RWPE2 (cell line): ENCODE measurements around the gene WDR72.

ENCODE experiments used
- ATAC-seq: fragments of 200-7000 bp; cut with Tn5 transposase; 3 replicates; pipeline ENCODE4 v1.9.1; 2021; ENCODE audit warnings: low read depth
- DNase-seq: peaks from one replicate; pipeline ENCODE4 v3.0.0-alpha.2; 2020; ENCODE audit warnings: low spot score
- H3K27ac ChIP-seq: fragments of 450-650 bp; 2 replicates; pipeline ENCODE4 v1.5.1; 2017; ENCODE audit warnings: mild to moderate bottlenecking; ENCODE audit not compliant: poor library complexity, severe bottlenecking
- H3K27me3 ChIP-seq: fragments of 250-450 bp; sonication (Bioruptor Pico); 2 replicates; pipeline ENCODE4 v1.5.1; 2021; ENCODE audit warnings: mild to moderate bottlenecking, moderate library complexity; ENCODE audit not compliant: insufficient read depth, poor library complexity, severe bottlenecking
- H3K36me3 ChIP-seq: fragments of 250-450 bp; sonication (Bioruptor Pico); 2 replicates; pipeline ENCODE4 v1.5.1; 2020; ENCODE audit warnings: low read depth, mild to moderate bottlenecking, moderate library complexity
- H3K4me1 ChIP-seq: fragments of 250-450 bp; sonication (Bioruptor Pico); 2 replicates; pipeline ENCODE4 v1.5.1; 2021; ENCODE audit warnings: mild to moderate bottlenecking, moderate library complexity; ENCODE audit not compliant: insufficient read depth, poor library complexity, severe bottlenecking
- H3K4me3 ChIP-seq: fragments of 250-450 bp; sonication (Bioruptor Pico); 2 replicates; pipeline ENCODE4 v1.5.1; 2021; ENCODE audit warnings: mild to moderate bottlenecking, moderate library complexity; ENCODE audit not compliant: severe bottlenecking
- H3K9me3 ChIP-seq: fragments of 250-450 bp; sonication (Bioruptor Pico); 2 replicates; pipeline ENCODE4 v1.5.1; 2021; ENCODE audit warnings: mild to moderate bottlenecking, moderate library complexity; ENCODE audit not compliant: severe bottlenecking
- TF ChIP-seq, protein P1 (sequence below): fragments of 450-650 bp; IDR thresholded peaks from one replicate; pipeline ENCODE4 v1.5.1; 2017; ENCODE audit warnings: mild to moderate bottlenecking, moderate library complexity; ENCODE audit not compliant: poor library complexity, severe bottlenecking

WDR72 gene

DNA sequence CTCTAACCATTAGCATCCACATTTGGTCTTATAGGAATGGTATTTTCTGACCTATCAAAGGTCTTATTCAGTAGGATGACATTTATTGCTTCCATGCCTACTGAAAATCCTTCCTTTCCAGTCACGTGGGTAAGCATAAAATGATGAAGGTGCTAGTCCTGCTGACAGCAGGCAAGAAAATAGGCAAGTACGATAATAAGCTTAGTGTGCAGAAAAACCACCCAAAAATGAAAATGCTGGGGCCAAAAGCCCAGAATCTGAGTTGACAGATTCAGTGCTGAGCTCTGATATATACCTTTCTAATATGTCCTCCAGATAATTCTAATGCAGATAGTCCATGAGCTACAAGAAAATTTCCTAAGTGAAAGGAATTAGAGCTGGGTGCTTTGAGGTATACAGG, 194.8 kb downstream of the WDR72 start:
- ATAC-seq, result no peak
- H3K27ac ChIP-seq, result no peak overlapping the region
- peaks cover 4% of the 10 kb centered on the region for H3K27me3 ChIP-seq
- DNase-seq, result no peak
- TF ChIP-seq, protein P1, sequence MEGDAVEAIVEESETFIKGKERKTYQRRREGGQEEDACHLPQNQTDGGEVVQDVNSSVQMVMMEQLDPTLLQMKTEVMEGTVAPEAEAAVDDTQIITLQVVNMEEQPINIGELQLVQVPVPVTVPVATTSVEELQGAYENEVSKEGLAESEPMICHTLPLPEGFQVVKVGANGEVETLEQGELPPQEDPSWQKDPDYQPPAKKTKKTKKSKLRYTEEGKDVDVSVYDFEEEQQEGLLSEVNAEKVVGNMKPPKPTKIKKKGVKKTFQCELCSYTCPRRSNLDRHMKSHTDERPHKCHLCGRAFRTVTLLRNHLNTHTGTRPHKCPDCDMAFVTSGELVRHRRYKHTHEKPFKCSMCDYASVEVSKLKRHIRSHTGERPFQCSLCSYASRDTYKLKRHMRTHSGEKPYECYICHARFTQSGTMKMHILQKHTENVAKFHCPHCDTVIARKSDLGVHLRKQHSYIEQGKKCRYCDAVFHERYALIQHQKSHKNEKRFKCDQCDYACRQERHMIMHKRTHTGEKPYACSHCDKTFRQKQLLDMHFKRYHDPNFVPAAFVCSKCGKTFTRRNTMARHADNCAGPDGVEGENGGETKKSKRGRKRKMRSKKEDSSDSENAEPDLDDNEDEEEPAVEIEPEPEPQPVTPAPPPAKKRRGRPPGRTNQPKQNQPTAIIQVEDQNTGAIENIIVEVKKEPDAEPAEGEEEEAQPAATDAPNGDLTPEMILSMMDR, result no peak
- no peak overlapping the region for H3K4me3 ChIP-seq
- no peaks in the 10 kb centered on the region for H3K9me3 ChIP-seq
- no peaks in the 10 kb centered on the region for H3K36me3 ChIP-seq
- no peaks in the 10 kb centered on the region for H3K4me1 ChIP-seq

DNA sequence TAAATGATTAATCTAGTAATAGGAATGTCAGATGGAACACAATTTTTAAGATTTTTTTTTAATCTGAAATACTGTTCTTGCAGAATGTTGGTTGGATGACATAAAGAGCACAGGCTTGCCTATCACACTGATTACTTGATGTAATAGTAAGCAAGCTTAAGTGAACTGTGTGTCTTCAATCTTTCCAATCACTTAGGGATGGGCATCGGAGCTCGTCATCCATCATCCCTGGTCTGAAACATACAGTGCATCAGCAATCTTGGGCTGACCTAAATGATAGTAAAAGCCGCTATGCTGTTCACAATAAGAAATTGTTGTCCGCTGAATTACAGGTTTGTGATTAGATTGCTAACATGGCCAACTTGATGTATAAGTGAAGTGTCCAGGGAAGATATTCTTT, 195.8 kb downstream of the WDR72 start:
- TF ChIP-seq, protein P1, result no peak
- H3K36me3 ChIP-seq, result no peaks in the 10 kb centered on the region
- H3K4me3 ChIP-seq, result no peak overlapping the region
- no peaks in the 10 kb centered on the region for H3K4me1 ChIP-seq
- H3K27ac ChIP-seq, result no peak overlapping the region
- ATAC-seq (no peak), DNase-seq (no peak)
- peaks cover 4% of the 10 kb centered on the region for H3K27me3 ChIP-seq
- H3K9me3 ChIP-seq, result no peaks in the 10 kb centered on the region

DNA sequence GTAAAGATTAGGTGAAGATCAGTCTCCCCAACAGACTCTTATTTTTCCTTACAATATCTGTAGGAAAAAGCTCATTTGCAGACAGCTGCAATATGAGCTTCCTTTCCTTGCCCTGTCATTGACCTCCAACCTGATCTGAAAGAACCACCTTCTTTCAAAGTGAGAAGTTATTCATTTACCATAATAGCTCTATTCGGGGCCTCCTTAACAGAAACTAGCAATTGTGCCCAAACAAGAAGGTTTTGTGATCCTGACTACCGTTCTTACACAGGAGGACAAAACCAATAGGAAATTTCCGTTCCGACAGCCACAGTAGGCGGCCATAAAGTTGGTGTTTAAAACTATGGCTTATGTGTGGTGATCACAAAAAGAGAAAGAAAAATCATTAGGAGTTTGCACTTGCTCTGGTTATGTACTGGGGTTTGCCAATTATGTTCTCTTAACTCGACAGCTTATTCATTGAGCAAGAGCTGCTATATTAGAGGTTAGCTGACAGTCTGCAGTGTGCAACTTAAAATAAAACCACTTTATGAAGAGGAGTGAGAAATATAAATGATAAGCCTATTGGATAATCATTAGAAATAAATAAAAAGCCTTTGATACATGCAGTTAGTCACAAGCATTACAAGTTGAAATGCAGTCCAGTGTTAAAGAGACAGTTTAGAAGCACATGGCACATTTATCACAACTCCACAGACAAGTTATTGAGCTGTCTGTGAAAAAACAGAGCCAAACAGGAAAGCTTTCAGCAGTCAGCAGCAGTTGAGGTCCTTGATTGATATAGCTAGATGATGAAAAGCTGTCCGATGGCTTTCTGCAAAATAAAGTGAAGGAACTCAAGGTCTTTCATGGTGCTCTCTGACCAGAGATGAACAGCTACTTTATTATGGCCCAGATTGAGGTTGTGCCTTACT, 199.8 kb downstream of the WDR72 start:
- no peak; the same call in 2 of the 3 replicates for ATAC-seq
- Histone ChIP-seq H3K9me3 (no peaks in the 10 kb centered on the region), H3K27me3 (no peaks in the 10 kb centered on the region), H3K36me3 (no peaks in the 10 kb centered on the region), H3K4me1 (no peaks in the 10 kb centered on the region), H3K4me3 (no peak overlapping the region), H3K27ac (no peak overlapping the region)
- TF ChIP-seq, protein P1, result no peak
- DNase-seq, result no peak

DNA sequence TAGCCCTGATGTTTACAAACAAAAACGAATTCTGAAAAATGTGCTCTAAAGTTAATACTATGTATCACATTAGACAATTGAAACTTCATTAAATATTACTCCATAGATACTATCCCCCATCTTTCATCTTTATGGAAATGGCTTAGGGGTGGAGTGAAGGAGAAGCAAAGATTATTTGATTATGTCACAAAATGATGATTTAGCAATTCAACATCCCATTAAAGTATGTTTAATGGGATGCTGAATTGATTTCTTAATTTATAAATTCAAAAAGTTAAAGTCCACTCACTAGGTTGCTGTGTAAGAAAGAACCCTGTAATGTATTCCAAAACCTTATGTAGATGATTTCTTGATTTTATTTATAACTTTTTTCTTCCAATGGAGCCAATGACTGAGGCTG, 201.1 kb downstream of the WDR72 start:
- no peaks in the 10 kb centered on the region for H3K36me3 ChIP-seq
- H3K4me3 ChIP-seq, result no peak overlapping the region
- H3K27ac ChIP-seq, result no peak overlapping the region
- no peaks in the 10 kb centered on the region for H3K27me3 ChIP-seq
- no peaks in the 10 kb centered on the region for H3K9me3 ChIP-seq
- ATAC-seq (no peak), DNase-seq (no peak)
- no peaks in the 10 kb centered on the region for H3K4me1 ChIP-seq
- TF ChIP-seq, protein P1, result no peak

DNA sequence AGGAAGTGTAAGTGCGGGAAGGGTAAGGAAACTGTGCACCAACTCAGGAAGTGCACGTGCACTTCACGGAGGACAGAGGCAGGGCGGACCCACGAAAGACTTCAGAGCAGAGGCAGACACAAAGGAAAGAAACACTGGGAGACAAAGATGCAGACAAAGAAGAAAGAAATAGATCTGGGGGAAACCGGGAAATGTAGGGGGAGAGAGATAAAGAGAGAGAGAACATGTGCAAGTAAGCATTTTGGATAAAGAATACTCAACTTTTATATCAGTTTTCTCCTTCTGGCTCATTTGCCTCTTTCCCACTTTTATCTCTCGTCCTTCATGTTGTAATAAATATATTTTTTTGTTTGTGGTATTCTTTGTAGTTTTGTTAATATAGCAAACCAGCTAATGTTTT, 204.2 kb downstream of the WDR72 start:
- DNase-seq (no peak), ATAC-seq (no peak)
- no peaks in the 10 kb centered on the region for H3K4me1 ChIP-seq
- H3K9me3 ChIP-seq, result no peaks in the 10 kb centered on the region
- no peaks in the 10 kb centered on the region for H3K27me3 ChIP-seq
- H3K36me3 ChIP-seq, result no peaks in the 10 kb centered on the region
- H3K27ac ChIP-seq, result no peak overlapping the region
- TF ChIP-seq, protein P1, result no peak
- no peak overlapping the region for H3K4me3 ChIP-seq
